GM18511 (cell line): ENCODE measurements around the gene PKN1.
"Not testable (repeated sequence)": the region's sequence is repeated elsewhere in the genome, so short reads cannot be mapped to it uniquely, and the experiment has no call there.

Source experiments
- ATAC-seq: cut with Tn5 transposase; IDR thresholded peaks from one replicate; pipeline ENCODE4 v1.9.1; 2021; ENCODE audit warnings: mild to moderate bottlenecking, moderate library complexity; ENCODE audit not compliant: unreplicated experiment

PKN1 gene

DNA sequence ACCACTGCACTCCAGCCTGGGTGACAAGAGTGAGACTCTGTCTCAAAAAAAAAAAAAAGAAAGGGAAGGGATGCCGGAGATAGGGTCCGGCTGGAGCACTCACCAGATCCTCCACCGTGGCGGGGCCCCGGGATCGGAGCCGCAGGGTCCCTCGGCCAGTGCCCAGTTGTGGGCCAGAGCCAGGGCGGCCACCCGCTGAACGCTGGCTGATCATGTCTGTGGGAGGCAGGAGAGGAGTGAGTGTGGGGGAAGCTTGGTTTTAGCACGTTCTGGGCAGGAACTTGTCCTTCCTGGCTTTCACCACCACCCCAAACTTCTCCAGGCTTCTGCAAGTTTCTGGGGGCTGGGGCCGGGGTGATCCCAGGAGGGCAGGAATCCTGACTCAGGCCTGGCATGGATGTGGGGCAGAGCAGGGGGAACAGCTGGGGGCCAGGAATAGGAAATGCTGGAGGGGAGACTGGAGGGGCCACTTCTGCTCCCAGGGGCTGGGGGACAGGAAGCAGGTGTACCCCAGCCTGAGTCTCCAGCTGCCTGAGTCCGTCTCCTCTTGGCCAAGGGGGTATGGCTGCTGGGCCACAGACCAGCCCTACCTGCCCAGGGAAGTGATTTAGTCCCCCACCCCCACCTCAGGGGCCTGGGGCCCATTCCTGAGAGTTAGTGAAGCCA is 46.3 kb downstream of the PKN1 start:
- no peak for ATAC-seq

DNA sequence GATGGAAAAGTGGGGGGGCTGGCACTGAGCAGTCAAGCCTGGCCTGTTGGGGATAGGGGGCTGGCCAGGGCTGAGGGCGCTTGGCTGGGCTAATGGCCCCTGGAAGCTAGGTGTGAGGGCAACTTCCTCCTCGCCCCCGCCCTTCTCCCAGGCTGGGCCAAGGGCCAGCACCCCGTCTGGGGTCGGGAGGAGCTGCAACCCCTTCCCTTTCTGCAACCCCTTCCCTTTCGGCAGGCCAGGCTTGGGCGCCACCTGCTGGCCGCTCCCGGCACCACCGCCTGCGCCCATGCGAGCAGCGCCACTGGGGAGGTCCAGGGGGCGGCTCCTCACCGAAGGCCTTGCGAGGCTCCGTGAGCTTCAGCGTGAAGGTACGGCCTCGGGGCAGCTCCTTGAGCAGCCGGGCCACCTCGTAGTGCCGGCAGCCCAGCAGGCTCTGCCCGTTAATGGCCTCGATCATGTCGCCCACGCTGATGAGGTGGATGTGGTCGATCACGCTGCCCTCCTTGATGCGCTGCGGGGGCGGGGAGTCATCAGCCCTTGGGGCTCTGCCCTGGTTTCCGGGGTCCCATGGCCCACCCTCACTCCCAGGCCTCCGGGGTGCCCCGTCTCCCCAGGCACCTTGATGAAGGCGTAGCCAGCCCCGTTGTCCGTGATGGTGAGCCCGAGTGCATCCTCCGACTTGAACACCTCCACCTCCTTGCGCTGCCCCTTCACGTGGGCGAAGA is 47.0 kb downstream of the PKN1 start:
- ATAC-seq: no peak

DNA sequence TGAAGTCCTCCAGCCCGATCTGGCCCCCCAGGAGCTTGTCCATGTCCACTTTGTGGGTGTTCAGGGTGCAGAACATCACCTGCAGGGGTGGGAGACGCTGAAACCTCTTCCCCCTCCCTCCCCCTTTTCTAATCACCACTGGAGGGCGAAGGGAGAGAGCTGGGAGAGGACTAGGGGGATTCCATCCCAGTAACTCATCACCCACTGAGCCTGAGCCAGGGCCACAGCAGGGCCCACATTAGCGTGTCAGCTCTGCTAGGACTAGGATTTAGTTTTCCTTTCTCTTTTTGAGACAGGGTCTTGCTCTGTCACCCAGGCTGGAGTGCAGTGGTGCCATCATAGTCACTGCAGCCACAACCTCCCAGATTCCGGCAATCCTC is 47.6 kb downstream of the PKN1 start:
- no peak for ATAC-seq

DNA sequence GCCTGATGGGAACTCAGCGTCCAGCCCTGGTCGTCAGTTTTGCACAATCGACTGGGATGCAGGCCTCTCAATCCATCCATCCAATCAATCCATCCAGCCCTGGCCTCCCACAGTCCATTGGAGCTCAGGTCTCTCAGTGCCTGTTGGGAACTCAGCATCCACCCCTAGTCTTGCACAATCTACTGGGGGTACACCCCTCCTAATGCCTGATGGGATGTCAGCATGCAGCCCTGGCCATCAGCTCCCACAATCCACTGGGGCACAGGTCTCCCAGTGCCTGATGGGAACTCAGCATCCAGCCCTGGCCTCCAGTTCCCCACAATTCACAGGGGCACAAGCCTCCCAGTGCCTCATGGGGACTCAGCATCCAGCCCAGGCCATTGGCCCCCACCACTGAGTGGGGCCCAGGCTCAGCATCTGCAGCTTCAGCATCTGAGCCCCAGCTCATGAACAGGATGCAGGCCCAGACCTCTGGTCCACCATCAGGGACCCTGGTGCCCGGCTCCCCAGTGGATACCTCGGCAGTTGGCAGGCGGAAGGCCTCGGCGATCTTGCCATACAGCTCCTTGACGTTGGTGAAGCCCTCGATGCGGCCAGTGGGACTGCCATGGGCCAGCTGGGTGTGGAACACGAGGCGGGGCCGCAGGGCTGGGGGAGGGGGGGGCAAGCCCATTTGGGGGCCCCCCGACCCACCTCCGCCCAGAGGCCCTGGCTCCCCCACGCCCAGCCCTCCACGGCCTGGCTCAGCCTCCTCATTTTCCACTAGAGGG is 49.3 kb downstream of the PKN1 start:
- no peak for ATAC-seq

DNA sequence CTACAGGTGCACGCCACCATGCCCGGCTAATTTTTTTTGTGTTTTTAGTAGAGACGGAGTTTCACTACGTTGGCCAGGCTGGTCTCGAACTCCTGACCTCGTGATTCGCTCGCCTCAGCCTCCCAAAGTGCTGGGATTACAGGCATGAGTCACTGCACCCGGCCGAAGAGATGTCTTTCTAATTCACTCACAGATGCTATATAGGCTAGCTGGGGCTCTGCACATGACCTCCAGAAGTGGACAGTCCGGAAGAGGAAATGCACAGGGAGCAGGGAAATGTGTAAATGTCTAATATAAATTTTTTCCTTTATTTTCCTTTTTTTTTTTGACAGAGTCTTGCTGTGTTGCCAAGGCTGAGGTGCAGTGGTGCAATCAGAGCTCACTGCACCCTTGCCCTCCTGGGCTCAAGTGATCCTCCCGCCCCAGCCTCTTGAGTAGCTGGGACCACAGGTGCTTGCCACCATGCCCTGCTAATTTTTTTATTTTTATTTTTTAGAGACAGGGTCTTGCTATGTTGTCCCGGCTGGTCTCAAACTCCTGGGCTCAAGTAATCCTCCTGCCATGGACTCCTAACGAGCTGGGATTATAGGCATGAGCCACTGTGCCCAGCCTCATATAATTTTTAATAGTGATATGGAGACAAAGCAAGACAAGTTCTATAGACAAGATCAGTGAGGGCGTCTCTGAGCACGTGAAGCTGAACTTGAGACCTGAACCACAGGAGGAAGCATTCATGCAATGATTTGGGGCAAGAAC is 54.4 kb downstream of the PKN1 start:
- no peak for ATAC-seq

DNA sequence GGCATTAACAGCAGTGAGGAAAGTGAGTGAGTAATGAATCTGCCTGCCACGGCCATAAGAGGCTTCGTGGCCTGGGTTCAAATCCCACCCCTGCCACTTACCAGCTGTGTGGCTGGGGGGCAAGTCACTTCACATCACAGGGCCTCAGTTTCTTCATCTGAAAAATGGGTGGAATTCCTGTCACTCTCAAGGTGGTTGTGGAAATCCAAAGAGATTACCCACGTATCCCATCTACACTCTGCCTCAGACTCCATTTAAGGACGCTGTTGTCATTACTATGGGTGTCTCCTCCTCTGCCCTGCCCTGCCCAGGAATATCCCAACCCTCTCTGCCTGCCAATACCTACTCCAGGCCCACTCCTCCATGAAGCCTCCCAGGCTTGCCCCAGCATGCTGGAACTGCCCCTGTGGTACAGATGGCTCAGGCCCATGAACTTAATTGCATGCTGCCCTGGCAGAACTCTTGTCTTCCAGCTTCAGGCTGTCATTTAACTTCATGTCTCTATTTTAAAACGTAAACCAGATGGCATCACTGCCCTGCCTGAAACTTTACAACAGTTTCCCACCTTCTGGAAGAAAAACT is 59.7 kb downstream of the PKN1 start:
- no peak for ATAC-seq

DNA sequence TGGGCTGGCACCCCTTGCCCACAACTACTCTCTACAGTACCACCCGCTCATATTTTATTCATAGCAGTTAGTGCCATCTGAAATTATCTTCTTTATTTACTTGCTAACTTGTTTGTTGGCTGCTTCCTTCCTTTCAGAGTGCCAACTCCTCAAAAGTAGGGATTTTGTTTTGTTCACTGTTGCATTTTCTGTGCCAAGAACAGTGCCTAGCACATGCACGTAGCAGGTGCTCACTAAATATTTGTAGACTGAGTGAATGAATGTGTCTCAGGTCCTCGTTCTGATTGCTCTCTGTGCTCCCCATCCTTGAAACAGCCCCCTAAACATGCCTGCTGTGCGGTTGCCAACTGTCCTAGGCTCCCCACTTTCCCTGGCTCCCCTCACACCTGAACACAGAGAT is 61.3 kb downstream of the PKN1 start:
- no peak for ATAC-seq

DNA sequence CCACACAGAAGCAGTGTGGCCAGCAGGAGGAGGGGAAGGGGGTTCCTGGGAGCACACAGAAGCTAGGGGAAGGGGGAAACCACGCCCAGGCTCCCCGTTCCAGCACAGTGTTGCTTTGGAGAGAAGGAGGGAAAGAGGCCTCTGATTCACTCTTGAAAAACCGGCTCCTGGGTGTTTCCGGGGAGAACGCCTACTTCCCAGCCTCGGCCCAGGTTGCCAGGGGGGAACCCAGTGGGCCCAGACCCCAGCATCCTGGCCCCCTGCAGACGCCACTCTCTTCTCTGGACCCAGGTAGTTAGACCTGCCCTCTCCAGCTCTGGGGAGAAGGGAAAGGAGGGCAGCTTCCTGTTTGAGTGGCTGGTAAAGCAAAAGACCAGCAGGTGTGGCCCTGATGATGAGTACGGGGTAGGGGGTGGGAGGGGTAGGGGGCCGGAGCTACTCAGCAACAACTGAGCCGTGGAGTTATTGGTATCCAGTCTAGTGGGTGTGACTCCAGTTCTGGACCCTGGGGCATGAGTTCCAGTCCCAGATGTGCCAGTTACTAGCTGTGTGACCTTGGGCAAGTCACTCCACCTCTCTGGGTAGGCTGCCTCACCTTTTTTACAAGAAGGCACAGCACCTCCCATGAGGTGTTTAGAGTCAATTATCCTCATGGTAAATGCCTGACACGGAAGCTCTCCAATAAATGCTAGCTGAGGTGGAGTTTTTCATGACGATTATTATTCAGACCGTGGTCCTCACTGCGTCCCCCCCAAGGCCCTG is 62.0 kb downstream of the PKN1 start:
- ATAC-seq: no peak

DNA sequence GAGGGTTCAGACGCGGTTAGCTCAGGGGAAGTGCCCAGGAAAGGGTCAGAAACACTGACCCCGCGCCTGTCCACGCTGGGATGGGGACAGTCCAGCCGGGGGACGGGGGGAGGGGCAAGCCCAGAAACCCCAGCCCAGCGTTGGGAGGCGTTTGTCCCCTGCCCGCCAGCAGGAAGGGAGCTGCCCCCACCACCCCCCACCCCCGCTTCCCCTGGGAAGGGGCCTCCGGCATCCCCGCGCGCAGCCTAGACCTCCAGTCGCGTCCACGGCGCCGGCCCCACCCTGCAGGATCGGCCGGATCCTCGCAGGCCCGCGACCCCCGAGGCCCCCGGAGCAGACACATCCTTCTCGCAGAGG is 62.5 kb downstream of the PKN1 start:
- peak; percentile 16 for ATAC-seq

DNA sequence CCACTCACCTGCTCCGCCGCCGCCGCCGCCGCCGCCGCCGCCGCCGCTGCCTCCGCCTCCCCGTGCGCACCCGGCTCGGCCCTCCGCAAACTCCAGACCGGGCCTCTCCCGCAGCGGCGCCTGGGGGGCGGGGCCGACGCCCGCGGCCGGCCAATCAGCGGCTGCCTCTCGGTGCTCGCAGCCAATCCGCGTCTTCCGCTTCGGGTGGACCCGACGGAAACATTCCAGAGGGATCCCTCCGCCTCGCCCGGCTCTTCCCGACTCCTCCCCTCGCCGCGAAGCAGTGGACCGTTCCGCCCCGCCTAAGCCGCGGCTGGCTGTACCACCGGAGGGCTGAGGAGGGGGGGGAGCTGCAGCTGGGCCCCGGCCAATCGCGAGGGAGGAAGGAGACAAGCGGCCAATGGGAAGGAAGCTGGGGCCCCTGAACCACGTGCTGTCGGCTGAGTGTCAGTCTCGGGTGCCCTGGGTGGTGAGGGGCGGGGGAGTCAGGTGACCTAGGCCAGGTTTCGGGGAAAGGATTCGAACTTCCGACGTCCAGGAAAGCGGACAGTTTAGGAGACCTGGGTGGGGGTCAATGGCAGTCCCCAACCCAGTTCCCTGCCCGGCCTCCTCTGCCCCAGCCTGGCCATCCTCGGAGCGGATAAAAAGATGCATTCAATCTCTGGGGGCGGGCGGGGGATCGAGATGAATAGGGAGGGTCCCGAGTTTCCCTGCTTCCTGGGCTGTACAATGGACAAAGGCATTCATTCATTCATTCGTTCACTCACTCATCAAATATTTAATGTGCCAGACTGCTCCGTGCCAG is 63.1 kb downstream of the PKN1 start, which contains the start of gene GIPC1:
GIPC1 (minus strand) TSS at position 99 of the 805 bp plus-strand sequence. CDS start 13,151 bp downstream, outside the sequence.
- peak; percentile 76 for ATAC-seq

DNA sequence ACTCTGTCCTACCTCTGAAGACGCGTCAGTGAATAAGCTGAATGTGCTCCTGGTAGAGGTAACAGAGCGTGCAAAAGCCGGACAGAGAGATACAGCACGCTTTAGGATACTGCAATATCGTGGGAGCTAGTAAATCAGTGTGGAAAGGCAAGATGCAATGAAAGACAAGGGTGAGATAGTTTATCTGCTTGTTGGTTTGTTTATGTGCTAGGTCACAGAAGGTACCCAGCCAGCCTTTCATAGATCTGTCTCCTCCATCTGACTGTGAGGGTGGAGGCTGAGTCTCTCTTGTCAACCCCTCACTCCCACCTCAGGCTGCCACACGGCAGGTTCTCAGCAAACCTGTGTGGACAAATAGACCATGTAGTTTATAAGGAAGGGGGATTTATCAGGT is 63.7 kb downstream of the PKN1 start:
- no peak for ATAC-seq

DNA sequence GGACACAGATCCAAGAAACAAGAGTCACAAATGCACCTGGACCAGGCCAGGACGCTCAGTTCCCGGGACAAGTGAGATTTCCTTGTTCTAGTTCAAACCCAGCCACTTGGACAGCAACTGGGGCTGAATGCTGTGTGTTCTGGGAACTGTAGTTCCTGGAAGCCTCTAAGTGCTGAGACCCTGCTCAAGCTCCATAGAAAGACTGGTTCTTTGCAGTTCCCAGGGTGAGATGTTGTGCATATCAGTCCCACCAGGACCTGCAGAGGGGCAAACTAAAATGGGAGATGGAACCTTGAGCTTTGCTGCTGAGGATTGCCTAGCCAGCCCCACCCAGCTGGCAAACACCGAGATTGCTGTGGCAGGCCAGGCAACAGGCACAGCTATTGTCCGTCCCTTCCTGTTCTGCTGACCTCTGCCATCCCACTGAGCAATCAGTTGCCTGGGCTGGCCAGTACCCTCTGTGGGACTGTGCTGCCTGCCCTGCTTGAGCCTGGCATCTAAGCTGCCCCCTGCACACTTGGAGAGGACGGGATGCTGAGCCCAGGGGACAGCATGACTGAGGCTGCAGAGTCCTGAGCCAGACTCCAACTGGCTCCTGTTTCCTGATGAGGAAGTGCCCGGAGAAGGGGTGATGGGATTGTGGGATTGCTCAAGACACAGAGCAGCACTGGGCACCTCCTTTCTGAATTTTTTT is 64.3 kb downstream of the PKN1 start:
- ATAC-seq: no peak

DNA sequence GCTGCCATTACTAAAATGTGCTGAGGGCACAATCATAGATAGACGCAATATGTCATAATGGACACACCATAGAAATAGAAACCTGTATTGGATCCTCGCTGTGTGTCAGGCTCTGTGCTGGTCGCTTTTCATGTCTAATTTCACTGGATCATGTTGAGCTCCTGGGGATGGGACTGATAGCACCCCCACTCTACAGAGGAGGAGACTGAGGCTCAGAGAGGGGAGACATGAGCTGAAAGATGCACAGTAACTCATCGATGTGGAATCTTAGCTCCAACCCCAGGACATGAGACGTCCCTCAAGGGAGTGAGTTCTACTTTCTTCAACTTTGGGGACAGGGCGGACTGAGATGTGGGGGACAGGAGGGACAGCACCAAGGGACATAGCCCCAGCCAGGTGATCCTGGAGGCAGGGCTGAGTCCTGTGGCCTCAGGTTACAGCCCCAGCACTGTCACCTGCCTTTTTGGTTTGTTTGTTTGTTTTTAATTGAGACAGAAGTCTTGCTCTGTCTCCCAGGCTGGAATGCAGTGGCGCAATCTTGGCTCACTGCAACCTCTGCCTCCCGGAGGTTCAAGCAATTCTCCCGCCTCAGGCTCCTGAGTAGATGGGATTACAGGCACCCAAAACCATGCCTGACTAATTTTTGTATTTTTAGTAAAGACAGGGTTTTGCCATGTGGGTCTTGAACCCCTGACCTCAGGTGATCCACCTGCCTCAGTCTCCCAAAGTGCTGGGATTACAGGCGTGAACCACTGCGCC is 69.4 kb downstream of the PKN1 start:
- no peak for ATAC-seq

DNA sequence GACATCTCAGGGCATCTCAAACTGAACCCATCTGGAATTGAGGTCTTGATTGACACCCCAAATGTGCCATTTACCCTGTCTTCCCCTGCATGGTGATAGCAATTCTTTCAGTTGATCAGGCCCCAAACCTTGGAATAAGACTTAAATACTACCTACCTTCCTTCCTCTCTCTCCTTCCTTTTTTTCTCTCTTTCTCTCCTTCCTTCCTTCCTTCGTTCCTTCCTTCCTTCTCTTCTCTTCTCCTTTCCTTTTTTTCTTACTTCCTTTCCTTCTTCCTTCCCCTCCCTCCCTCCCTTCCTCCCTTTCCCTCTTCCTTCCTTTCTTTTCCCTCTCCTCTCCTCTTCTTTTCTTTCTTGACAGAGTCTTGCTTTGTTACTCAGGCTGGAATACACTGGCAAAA is 70.2 kb downstream of the PKN1 start:
- ATAC-seq: no peak

DNA sequence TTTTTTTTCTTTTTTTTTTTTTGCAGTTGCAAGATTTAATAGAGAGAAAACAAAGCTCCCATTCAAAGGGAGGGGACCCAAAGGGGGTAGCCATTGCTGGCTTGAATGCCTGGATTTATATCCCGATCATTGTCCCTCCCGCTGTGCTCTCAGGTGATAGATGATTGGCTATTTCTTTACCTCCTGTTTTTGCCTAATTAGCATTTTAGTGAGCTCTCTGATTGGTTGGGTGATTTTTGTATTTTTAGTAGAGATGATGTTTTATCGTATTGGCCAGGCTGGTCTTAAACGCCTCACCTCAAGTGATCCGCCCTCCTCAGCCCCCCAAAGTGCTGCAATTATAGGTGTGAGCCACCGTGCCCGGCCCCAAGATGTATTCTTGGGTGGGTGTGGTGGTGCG is 71.5 kb downstream of the PKN1 start:
- not testable (repeated sequence) for ATAC-seq

DNA sequence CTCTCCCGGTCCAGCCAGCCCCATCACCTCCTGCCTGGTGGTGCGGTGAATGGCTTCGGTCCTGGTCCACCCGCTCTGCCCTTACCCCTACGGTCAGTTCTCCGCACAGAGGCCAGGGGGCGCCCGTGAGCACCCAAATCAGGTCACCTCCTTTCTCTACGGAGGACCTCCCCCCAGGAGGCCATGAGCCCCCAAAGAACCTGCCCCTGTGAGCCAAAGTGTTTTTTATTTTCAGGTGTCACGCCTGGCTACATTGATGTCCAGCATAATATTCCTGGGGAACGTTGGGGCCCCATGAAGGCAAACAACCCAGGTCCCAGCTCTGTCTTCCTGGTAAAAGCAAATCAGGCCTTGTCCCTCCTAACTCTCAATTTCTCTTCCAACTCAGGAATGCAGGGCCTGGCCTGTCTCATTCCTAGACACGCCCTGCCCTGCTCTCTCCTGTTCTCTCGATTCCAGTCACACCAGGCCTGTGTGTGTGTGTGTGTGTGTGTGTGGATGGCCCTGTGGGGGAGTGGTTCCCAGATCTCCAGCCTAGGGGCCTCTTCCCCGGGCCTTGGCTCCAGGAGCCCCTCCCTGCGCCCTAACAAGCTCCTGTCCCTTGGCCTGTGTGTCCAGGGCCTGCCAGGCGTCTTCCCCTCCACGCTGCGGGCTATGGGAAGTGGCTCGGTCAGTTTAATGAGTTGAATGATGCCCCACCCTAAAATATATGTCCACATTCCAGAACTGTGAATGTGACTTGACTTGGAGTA is 72.6 kb downstream of the PKN1 start:
- ATAC-seq: no peak
